HL-60 (cell line): ENCODE data around the gene CYTH1.

Experiments used
- DNase-seq, 2 experiments: peaks; one replicate each; pipeline ENCODE4 v3.0.0-alpha.2; 2010 to 2020; ENCODE audit warnings: low read depth in 1 of 2, low spot score in 1 of 2
- H3K27ac ChIP-seq: fragments of 250-450 bp; sonication (Bioruptor Pico); replicated peaks from 2 replicates; pipeline ENCODE4 v1.5.1; 2020; ENCODE audit warnings: mild to moderate bottlenecking, moderate library complexity
- H3K27me3 ChIP-seq: fragments of 250-450 bp; sonication (Bioruptor Pico); 2 replicates; pipeline ENCODE4 v1.5.1; 2021; ENCODE audit warnings: mild to moderate bottlenecking, moderate library complexity; ENCODE audit not compliant: insufficient read depth, poor library complexity, severe bottlenecking
- H3K4me3 ChIP-seq: replicated peaks from 2 replicates; pipeline ENCODE4 v1.5.1; 2011; ENCODE audit warnings: mild to moderate bottlenecking, control low read depth, low read length; ENCODE audit not compliant: insufficient read depth
- CTCF ChIP-seq: IDR thresholded peaks from one replicate; pipeline ENCODE4 v1.5.1; 2011; ENCODE audit warnings: low read length, control low read depth, inconsistent platforms; ENCODE audit not compliant: insufficient read depth
- GABPA ChIP-seq: IDR thresholded peaks from 2 replicates; pipeline ENCODE4 v1.6.1; 2012; ENCODE audit warnings: low read depth
- POLR2AphosphoS5 ChIP-seq: IDR thresholded peaks from 2 replicates; pipeline ENCODE4 v1.6.1; 2012; ENCODE audit warnings: low read depth
- REST ChIP-seq: IDR thresholded peaks from 2 replicates; pipeline ENCODE4 v1.6.1; 2012; ENCODE audit warnings: low read depth; ENCODE audit not compliant: insufficient replicate concordance
- SPI1 ChIP-seq: IDR thresholded peaks from 2 replicates; pipeline ENCODE4 v1.6.1; 2012; ENCODE audit warnings: low read depth, mild to moderate bottlenecking, borderline replicate concordance

Gene CYTH1

DNA sequence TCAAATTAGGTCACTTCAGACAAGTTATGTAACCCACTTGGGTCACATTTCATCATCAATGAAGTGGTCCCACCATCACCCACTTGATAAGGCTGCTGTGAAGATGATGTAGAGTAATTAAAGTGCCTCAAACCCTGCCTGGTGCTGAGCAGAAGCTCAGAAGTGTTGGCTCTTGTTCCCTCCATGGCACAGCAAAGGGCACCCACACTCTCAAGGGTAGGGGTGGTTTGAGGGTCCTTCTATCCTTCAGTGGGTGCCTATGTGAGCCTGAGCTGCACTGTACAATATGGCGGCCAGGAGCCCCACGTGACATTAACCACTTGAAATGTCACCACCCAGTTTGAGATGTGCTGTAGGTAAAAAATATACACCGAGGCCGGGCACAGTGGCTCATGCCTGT lies 71.5 kb downstream of the CYTH1 start:
- H3K27ac ChIP-seq = no peak overlapping the region
- DNase-seq = no peak
- H3K4me3 ChIP-seq = no peak overlapping the region
- no peak for TF ChIP-seq GABPA
- TF ChIP-seq CTCF = no peak
- no peak for TF ChIP-seq POLR2AphosphoS5
- TF ChIP-seq SPI1 = no peak
- TF ChIP-seq REST = no peak
- H3K27me3 ChIP-seq = no peaks in the 10 kb centered on the region

GRCh38 chr17:78709751-78710181 lies 72.3 kb downstream of the CYTH1 start:
- Histone ChIP-seq H3K4me3 (no peak overlapping the region), H3K27ac (no peak overlapping the region), H3K27me3 (no peaks in the 10 kb centered on the region)
- TF ChIP-seq CTCF (no peak), REST (no peak), SPI1 (no peak), POLR2AphosphoS5 (no peak)
- no peak for DNase-seq

DNA sequence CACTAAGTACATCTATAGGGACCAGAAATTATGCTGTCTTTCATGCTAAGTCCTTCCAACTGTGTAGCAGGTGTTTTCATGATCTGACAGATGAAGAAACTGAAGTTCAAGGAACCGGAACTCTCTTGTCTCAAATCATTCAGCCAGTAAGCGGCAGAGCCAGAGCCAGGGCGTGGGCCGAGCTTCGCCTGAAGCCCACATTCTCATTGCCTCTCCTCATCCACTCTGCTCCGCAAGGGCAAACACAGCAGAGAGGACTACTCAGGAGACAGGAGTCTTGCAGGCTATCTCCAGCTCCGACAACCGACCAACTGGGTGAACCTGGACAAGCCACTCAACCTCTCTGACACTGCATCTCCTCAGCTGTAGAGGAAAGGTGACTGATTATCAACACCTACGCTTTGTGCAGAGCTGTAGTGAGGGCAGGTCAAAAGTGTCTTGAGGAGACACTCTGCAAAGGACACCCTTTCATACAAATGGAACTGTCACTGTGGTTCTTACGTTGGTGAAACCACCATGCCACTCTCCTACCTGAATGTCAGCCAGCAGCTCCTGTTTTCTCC lies 72.9 kb downstream of the CYTH1 start:
- no peaks in the 10 kb centered on the region for H3K27me3 ChIP-seq
- H3K27ac ChIP-seq = no peak overlapping the region
- no peak for DNase-seq
- no peak overlapping the region for H3K4me3 ChIP-seq
- no peak for TF ChIP-seq POLR2AphosphoS5

GRCh38 chr17:78708510-78708973 lies 73.5 kb downstream of the CYTH1 start:
- Histone ChIP-seq H3K27me3 (no peaks in the 10 kb centered on the region), H3K4me3 (no peak overlapping the region), H3K27ac (no peak overlapping the region)
- TF ChIP-seq REST (no peak), SPI1 (no peak), CTCF (peak; percentile 96), POLR2AphosphoS5 (no peak), GABPA (no peak)
- DNase-seq = peak; percentile 36 to 70
